Esophagus squamous epithelium (tissue), 5 donors: ENCODE data around the gene ZNF319. TPM values are rescaled to one million over a fixed set of nuclear protein-coding genes. Genes with fewer than 3 reads are reported as not detected.
A peak's percentile ranks its signal among the peaks of the same experiment; 100 is the strongest.

Experiments
- DNase-seq: peaks from one replicate; lab custom pipeline; 2025; lab: John Stamatoyannopoulos, UW
- H3K27ac ChIP-seq, 4 donors: fragments of 200-600 bp; sonication (generic); one replicate each; pipeline ENCODE4 v1.5.1; 2016 to 2019; ENCODE audit warnings: mild to moderate bottlenecking in 1 of 4
- H3K27me3 ChIP-seq, 4 donors: fragments of 200-600 bp; sonication (generic); 1 replicate in 3 of 4; 2 replicates in 1 of 4; pipeline versions ENCODE4 v1.5.1 to v1.6.0; 2017 to 2021; ENCODE audit warnings: antibody characterized with exemption in 1 of 4
- H3K36me3 ChIP-seq, 3 donors: fragments of 200-600 bp; sonication (generic); one replicate each; pipeline ENCODE4 v1.5.1; 2016 to 2019
- H3K4me1 ChIP-seq, 3 donors: fragments of 200-600 bp; sonication (generic); one replicate each; pipeline ENCODE4 v1.5.1; 2017 to 2019
- H3K4me3 ChIP-seq, 4 donors: fragments of 200-600 bp; sonication (generic); 1 replicate in 3 of 4; 2 replicates in 1 of 4; pipeline ENCODE4 v1.5.1; 2016 to 2019; ENCODE audit warnings: mild to moderate bottlenecking in 2 of 4, moderate library complexity in 1 of 4
- H3K9me3 ChIP-seq, 3 donors: fragments of 200-600 bp; sonication (generic); one replicate each; pipeline ENCODE4 v1.5.1; 2016 to 2019
- POLR2A ChIP-seq, 4 donors: fragments of 450-650 bp; IDR thresholded peaks; one replicate each; pipeline ENCODE4 v1.6.1; 2017; ENCODE audit warnings: antibody characterized with exemption in 4 of 4, mild to moderate bottlenecking in 4 of 4, moderate library complexity in 3 of 4
- WGBS, 2 donors: methylation state at CpG; one replicate each; pipeline ENCODE4 v1.1.5; 2018; 5-methylcytosine and 5-hydroxymethylcytosine counted together
- intact Hi-C: fragments of 100-400 bp; cut with DNase I; formaldehyde crosslinking; loops from one replicate; pipeline ENCODE4 v1.15.0; 2022
- total RNA-seq, 4 donors: library from RNA; depleted of rRNA; stranded (reverse); fragments of >200 nt; gene quantifications; one replicate each; pipeline ENCODE4 v1.1.0, GENCODE V29; 2016
- TF ChIP-seq, protein P1 (sequence below), 6 experiments: fragments of 450-650 bp in 4 of 6; fragments of 200-600 bp in 2 of 6; sonication (generic) in 2 of 6; IDR thresholded peaks; one replicate each; pipeline ENCODE4 v1.5.1; 2016 to 2019; ENCODE audit warnings: antibody characterized with exemption in 6 of 6, mild to moderate bottlenecking in 4 of 6, moderate library complexity in 4 of 6
- donor health status: DM: yes; HTN: yes; CAD: no.

Gene ZNF319
- total RNA-seq, 4 donors from 2014 or later: 1.5 to 5.1 (median 2.6) TPM

DNA sequence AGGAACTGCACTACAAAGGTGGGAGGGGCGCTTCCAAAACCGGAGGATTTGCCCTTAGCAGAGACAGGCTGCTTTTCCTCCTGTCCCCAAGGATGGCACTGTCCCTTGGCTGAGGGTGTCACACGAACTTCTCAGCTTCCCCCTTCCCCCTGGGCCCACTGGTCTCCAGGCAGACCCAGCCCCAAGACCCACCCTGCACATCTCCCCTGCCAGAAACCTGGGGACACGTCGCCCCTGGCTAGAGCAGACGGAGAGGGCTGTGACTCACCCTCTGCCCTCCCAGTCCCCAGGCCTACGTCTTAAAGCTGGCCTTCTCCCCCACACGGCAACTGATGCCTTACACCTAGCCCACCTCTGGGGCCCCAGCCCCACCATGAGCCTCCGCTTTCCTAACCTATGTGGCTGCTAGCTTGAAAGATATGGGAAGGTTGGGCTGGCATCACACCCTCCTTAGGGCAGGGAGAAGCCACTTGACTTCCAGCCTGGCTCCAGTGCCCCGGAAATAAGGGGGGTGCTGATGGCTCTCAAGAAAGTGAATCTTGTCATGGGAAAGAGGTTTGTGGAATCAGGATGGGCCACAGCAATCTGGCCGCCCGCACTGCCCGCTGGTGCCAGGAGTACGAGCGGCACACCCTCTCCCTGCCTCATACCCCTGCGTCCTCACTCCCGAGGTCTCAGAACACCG is 4.6 kb downstream of the ZNF319 start:
- intact Hi-C loops: no loop called here
- H3K4me1 ChIP-seq: peaks cover 17 to 63% (median 29%) of the 10 kb centered on the region in 3 donors
- TF ChIP-seq POLR2A (IDR thresholded peaks at IDR 0.05): no peak
- TF ChIP-seq, protein P1, sequence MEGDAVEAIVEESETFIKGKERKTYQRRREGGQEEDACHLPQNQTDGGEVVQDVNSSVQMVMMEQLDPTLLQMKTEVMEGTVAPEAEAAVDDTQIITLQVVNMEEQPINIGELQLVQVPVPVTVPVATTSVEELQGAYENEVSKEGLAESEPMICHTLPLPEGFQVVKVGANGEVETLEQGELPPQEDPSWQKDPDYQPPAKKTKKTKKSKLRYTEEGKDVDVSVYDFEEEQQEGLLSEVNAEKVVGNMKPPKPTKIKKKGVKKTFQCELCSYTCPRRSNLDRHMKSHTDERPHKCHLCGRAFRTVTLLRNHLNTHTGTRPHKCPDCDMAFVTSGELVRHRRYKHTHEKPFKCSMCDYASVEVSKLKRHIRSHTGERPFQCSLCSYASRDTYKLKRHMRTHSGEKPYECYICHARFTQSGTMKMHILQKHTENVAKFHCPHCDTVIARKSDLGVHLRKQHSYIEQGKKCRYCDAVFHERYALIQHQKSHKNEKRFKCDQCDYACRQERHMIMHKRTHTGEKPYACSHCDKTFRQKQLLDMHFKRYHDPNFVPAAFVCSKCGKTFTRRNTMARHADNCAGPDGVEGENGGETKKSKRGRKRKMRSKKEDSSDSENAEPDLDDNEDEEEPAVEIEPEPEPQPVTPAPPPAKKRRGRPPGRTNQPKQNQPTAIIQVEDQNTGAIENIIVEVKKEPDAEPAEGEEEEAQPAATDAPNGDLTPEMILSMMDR (IDR thresholded peaks at IDR 0.05): no peak
- H3K9me3 ChIP-seq: no peaks in the 10 kb centered on the region
- no peak for DNase-seq
- H3K27ac ChIP-seq: no peak overlapping the region
- H3K4me3 ChIP-seq: no peak overlapping the region
- H3K27me3 ChIP-seq: no peaks in the 10 kb centered on the region
- H3K36me3 ChIP-seq: peaks cover 13 to 42% (median 20%) of the 10 kb centered on the region in 3 donors
- 68 to 78% methylated on average over 7 to 10 of the region's 18 CpGs for WGBS, 2 donors

- Histone ChIP-seq H3K9me3 (no peaks in the 10 kb centered on the region), H3K27me3 (no peaks in the 10 kb centered on the region), H3K4me3 (no peak overlapping the region), H3K36me3 (peaks cover 13 to 42% (median 20%) of the 10 kb centered on the region in 3 donors), H3K4me1 (peaks cover 14 to 56% (median 29%) of the 10 kb centered on the region in 3 donors), H3K27ac (no peak overlapping the region)
- TF ChIP-seq, protein P1 (IDR thresholded peaks at IDR 0.05): peak in 4 of 6 experiments; percentile 23 to 48 (median 28)
- no peak for TF ChIP-seq POLR2A (IDR thresholded peaks at IDR 0.05)
- no peak for DNase-seq
- intact Hi-C loops: no loop called here
- 17 to 30% methylated on average over 4 of the region's 4 CpGs for WGBS, 2 donors
Observed at GRCh38 chr16:57994778-57995177, 5.7 kb downstream of the ZNF319 start.

GRCh38 chr16:57994361-57994760 is 6.1 kb downstream of the ZNF319 start:
- WGBS, 2 donors: 90 to 95% methylated on average over 4 of the region's 4 CpGs
- Histone ChIP-seq H3K9me3 (no peaks in the 10 kb centered on the region), H3K4me3 (no peak overlapping the region), H3K27ac (no peak overlapping the region), H3K4me1 (peaks cover 10 to 55% (median 29%) of the 10 kb centered on the region in 3 donors), H3K27me3 (no peaks in the 10 kb centered on the region), H3K36me3 (peaks cover 13 to 42% (median 20%) of the 10 kb centered on the region in 3 donors)
- TF ChIP-seq POLR2A (IDR thresholded peaks at IDR 0.05): no peak
- TF ChIP-seq, protein P1 (IDR thresholded peaks at IDR 0.05): no peak
- intact Hi-C loops: no loop called here
- no peak for DNase-seq

DNA sequence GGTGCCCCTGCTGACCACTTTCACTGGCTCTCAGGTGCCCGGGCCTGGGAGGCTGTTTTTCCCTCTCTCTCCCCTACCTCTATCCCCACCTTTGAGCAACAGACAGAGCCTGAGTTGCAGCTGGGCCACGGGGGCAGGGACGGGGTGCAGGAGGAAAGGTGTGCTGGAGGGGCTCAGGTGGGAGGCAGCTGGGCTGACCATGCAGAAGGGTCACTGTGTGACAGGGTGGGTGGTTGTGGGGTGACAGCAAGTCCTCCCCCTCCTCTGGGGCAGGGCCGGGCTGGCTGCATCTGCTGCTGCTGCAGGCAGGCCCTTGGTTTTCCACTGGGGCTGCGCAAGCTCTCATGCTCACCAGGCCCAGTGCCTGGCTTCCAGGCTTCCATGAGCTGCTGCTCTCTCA is 6.6 kb downstream of the ZNF319 start:
- H3K4me1 ChIP-seq: peaks cover 10 to 55% (median 24%) of the 10 kb centered on the region in 3 donors
- H3K4me3 ChIP-seq: no peak overlapping the region
- no peaks in the 10 kb centered on the region for H3K9me3 ChIP-seq
- H3K27ac ChIP-seq: no peak overlapping the region
- intact Hi-C loops: no loop called here
- TF ChIP-seq POLR2A (IDR thresholded peaks at IDR 0.05): no peak
- TF ChIP-seq, protein P1 (IDR thresholded peaks at IDR 0.05): no peak
- H3K27me3 ChIP-seq: no peaks in the 10 kb centered on the region
- peaks cover 13 to 42% (median 20%) of the 10 kb centered on the region in 3 donors for H3K36me3 ChIP-seq
- DNase-seq: no peak
- 100% methylated on average over 1 of the region's 5 CpGs; no CpG with 5 or more reads in 1 of the 2 donors for WGBS, 2 donors

DNA sequence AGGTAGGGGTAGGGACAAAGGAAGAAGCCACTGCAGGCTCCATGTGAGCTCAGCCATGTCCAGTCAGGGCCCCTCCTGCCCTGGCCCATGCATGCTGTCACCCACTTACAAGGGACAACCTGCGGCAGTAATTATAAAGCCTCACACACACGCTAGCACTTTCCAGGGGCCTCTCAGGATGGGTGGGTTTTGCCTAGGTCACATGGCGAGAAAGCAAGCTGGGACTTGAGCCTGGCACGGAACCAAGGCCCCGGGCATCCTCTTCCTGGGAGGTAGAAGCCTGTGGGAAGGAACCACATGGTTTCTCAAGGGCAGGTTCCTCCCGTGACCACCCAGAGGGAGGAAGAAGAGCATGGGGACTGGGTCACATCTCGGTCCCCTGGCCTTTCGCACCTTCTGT is 7.0 kb downstream of the ZNF319 start:
- intact Hi-C loops: no loop called here

More for the DNA sequence above, 7.0 kb downstream of the ZNF319 start:
- WGBS, 2 donors: 19 to 54% methylated on average over 4 to 6 of the region's 8 CpGs
- TF ChIP-seq, protein P1 (IDR thresholded peaks at IDR 0.05): no peak
- TF ChIP-seq POLR2A (IDR thresholded peaks at IDR 0.05): no peak
- H3K36me3 ChIP-seq: peaks cover 13 to 42% (median 20%) of the 10 kb centered on the region in 3 donors
- H3K4me1 ChIP-seq: peaks cover 6 to 55% (median 23%) of the 10 kb centered on the region in 3 donors
- no peak for DNase-seq
- H3K27ac ChIP-seq: peak overlapping the region; percentile 3 to 67 (median 54)
- H3K4me3 ChIP-seq: no peak overlapping the region
- H3K27me3 ChIP-seq: no peaks in the 10 kb centered on the region
- no peaks in the 10 kb centered on the region for H3K9me3 ChIP-seq
